ENCODE results near the gene OMA1.

- TF ChIP-seq CTCF (IDR thresholded peaks at IDR 0.05): no peak
- TF ChIP-seq TCF12 (IDR thresholded peaks at IDR 0.05): no peak
- no peak for TF ChIP-seq CHD2 (IDR thresholded peaks at IDR 0.05; ENCODE audit: low read length, partially characterized antibody)
- TF ChIP-seq NRF1 (IDR thresholded peaks at IDR 0.05; ENCODE audit: low read depth, low read length): no peak
- TF ChIP-seq POLR2AphosphoS5 (IDR thresholded peaks at IDR 0.05; ENCODE audit: low read depth, low read length): no peak
Measured at GRCh38 chr1:58594546-58594945, 48.0 kb upstream of the OMA1 start.
